Measurements from ENCODE around the gene NKX2-3. TPM values are rescaled to one million over a fixed set of nuclear protein-coding genes. Genes with fewer than 3 reads are reported as not detected.

The NKX2-3 gene
- total RNA-seq, 1 experiment from 2014 or later: not detected

DNA sequence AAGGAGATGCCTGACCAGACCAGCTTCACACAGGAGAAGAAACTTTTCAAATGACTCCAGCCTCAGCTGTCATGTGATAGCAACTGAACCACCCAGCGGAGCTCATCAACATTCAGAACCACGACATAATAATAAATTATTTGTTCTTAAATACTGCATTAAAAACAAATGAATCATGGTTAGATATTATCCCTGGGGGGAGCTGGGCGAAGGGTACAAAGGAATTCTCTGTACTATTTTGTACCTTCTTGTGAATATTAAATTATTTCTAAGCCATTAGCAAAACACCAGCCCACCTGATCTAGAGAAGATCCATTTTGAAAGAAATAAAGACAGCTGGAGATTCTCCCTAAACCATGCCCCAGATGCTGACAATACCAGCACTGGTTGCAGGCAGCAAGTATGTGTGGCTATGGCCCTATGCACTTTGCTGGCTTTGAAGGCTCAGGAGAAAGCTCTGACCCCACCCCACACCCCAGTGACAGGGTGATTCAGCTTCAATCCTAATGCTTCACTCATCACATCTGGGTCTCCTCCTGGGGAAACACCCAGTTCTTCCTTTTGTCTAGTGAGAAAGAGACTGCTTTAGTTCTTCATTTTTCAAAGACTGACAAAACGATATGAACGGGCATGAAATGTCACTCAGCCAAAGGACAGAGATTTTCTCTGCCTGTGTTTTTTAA, 45.5 kb upstream of the NKX2-3 start:
- no peak overlapping the region for H3K27ac ChIP-seq (ENCODE audit: low read depth, low read length)
- ChIA-PET RAD21 (ENCODE audit: low non-redundant PET in 1 of 2, low total read pairs in 2 of 2, uncharacterized antibody in 2 of 2, unreplicated experiment in 2 of 2) (no interaction called here), CTCF (interaction anchor here (0.9 to 1.5 kb wide), 2 partner anchors 18 to 51 kb away, joined by 4 read pairs; no protein-coding TSS in a partner anchor), POLR2A (interaction anchor here (1.2 to 1.3 kb wide), 2 partner anchors 56 to 57 kb away, joined by 3 to 6 read pairs; partner anchors contain the start of gene GOT1)
- H3K4me1 ChIP-seq (ENCODE audit: control insufficient read depth in 1 of 2, insufficient read depth in 2 of 2, low read length in 2 of 2): peaks cover 0 to 8% of the 10 kb centered on the region in 2 experiments; a peak in 1 of 4 replicates
- no peak for ATAC-seq
- no peaks in the 10 kb centered on the region for H3K9me2 ChIP-seq (ENCODE audit: insufficient read depth)
- peaks cover 49% of the 10 kb centered on the region for H3K27me3 ChIP-seq (ENCODE audit: insufficient read depth, low read length)
- intact Hi-C loops (cut with micrococcal nuclease): loop anchor here (5.0 kb wide), 1 partner anchor 220 kb away; no protein-coding TSS in a partner anchor
- no TSS peak for BruUV-seq (replicated peaks)
- no peaks in the 10 kb centered on the region for H3K79me2 ChIP-seq (ENCODE audit: insufficient read depth, low read length)
- no peak overlapping the region for H3K9ac ChIP-seq (ENCODE audit: low read length)
- no peak for TF ChIP-seq SIN3A (IDR thresholded peaks at IDR 0.05; ENCODE audit: low read depth)
- no peak for TF ChIP-seq SRF (IDR thresholded peaks at IDR 0.05; ENCODE audit: low read depth)
- TF ChIP-seq ZNF274 (IDR thresholded peaks at IDR 0.05; ENCODE audit: low read depth, low read length): no peak
- no peak for TF ChIP-seq POLR2AphosphoS5 (IDR thresholded peaks at IDR 0.05; ENCODE audit: low read depth, low read length)
- TF ChIP-seq ZFX (IDR thresholded peaks at IDR 0.05): no peak
- no peak for TF ChIP-seq YY1 (IDR thresholded peaks at IDR 0.05; ENCODE audit: extremely low read depth, insufficient replicate concordance, low read depth, low read length)
- H3K36me3 ChIP-seq (ENCODE audit: control insufficient read depth in 1 of 2, insufficient read depth in 2 of 2, low read length in 2 of 2): no peaks in the 10 kb centered on the region
- no peak overlapping the region for H3K4me2 ChIP-seq (ENCODE audit: low read length)
- DNase-seq (ENCODE audit: low read depth, low spot score): no peak
- H2AFZ ChIP-seq (ENCODE audit: low read depth, low read length, poor library complexity, severe bottlenecking): no peak overlapping the region
- H3K4me3 ChIP-seq (replicated peaks in 1 of 2; ENCODE audit: low read depth in 1 of 2, low read length in 2 of 2): no peak overlapping the region
- H3K9me3 ChIP-seq (ENCODE audit: control insufficient read depth in 1 of 2, insufficient read depth in 1 of 2, low read depth in 1 of 2, low read length in 2 of 2): no peaks in the 10 kb centered on the region
- no peaks in the 10 kb centered on the region for H4K20me1 ChIP-seq (ENCODE audit: insufficient read depth)

DNA sequence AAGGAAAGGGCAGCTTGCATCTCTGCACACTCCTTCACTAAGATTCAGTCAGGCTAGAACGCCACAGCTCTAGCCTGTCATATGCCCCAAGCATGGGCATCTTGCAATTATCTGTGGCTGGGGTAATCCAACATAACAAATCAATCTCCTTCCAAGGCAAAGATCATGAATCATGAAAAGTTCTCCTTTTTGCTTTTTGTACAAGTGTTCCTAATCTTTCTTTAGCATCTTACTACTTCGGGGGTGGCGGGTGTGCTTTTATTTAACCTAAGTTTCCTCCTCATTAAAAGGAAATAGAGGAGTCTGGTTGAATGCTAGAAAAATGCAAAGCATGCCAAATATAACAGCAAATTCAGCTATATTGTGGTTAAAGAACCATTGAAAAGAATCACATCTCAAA, 43.5 kb upstream of the NKX2-3 start:
- Histone ChIP-seq H3K4me1 (ENCODE audit: control insufficient read depth in 1 of 2, insufficient read depth in 2 of 2, low read length in 2 of 2) (peaks cover 0 to 8% of the 10 kb centered on the region in 2 experiments; a peak in 1 of 4 replicates), H3K4me2 (ENCODE audit: low read length) (no peak overlapping the region), H3K9ac (ENCODE audit: low read length) (no peak overlapping the region), H3K27ac (ENCODE audit: low read depth, low read length) (no peak overlapping the region), H2AFZ (ENCODE audit: low read depth, low read length, poor library complexity, severe bottlenecking) (no peak overlapping the region), H3K9me3 (ENCODE audit: control insufficient read depth in 1 of 2, insufficient read depth in 1 of 2, low read depth in 1 of 2, low read length in 2 of 2) (no peaks in the 10 kb centered on the region), H3K36me3 (ENCODE audit: control insufficient read depth in 1 of 2, insufficient read depth in 2 of 2, low read length in 2 of 2) (no peaks in the 10 kb centered on the region), H3K4me3 (replicated peaks in 1 of 2; ENCODE audit: low read depth in 1 of 2, low read length in 2 of 2) (no peak overlapping the region), H3K27me3 (ENCODE audit: insufficient read depth, low read length) (peaks cover 47% of the 10 kb centered on the region), H3K79me2 (ENCODE audit: insufficient read depth, low read length) (no peaks in the 10 kb centered on the region), H4K20me1 (ENCODE audit: insufficient read depth) (no peaks in the 10 kb centered on the region), H3K9me2 (ENCODE audit: insufficient read depth) (no peaks in the 10 kb centered on the region)
- ChIA-PET CTCF (no interaction called here), POLR2A (no interaction called here), RAD21 (ENCODE audit: low non-redundant PET in 1 of 2, low total read pairs in 2 of 2, uncharacterized antibody in 2 of 2, unreplicated experiment in 2 of 2) (no interaction called here)
- no peak for TF ChIP-seq YY1 (IDR thresholded peaks at IDR 0.05; ENCODE audit: extremely low read depth, insufficient replicate concordance, low read depth, low read length)
- no peak for TF ChIP-seq CBX3 (IDR thresholded peaks at IDR 0.05; ENCODE audit: low read depth)
- no peak for TF ChIP-seq POLR2AphosphoS5 (IDR thresholded peaks at IDR 0.05; ENCODE audit: low read depth, low read length)
- TF ChIP-seq ZNF274 (IDR thresholded peaks at IDR 0.05; ENCODE audit: low read depth, low read length): no peak
- TF ChIP-seq ATF3 (IDR thresholded peaks at IDR 0.05): no peak
- TF ChIP-seq EZH2phosphoT487 (IDR thresholded peaks at IDR 0.05; ENCODE audit: borderline replicate concordance): no peak
- no peak for TF ChIP-seq MAX (IDR thresholded peaks at IDR 0.05)
- no peak for TF ChIP-seq RAD21 (IDR thresholded peaks at IDR 0.05; ENCODE audit: low read depth)
- ATAC-seq (no peak), DNase-seq (ENCODE audit: low read depth, low spot score) (no peak)
- intact Hi-C loops (cut with micrococcal nuclease): loop anchor here (5.0 kb wide), 1 partner anchor 218 kb away; no protein-coding TSS in a partner anchor
- no TSS peak for BruUV-seq (replicated peaks)
